Measurements from ENCODE around the gene MLEC. TPM values are rescaled to one million over a fixed set of nuclear protein-coding genes. Genes with fewer than 3 reads are reported as not detected.

Gene MLEC
- total and polyA plus RNA-seq, 9 of the 15 experiments (the other 6 are each of a cell fraction or from before 2014, with no cell fraction given), result 18.5 to 108 (median 57.8) TPM

GRCh38 chr12:120687578-120688289, 785 bp downstream of the MLEC start:
- Histone ChIP-seq H3K9ac (ENCODE audit: insufficient read depth in 1 of 2, low read depth in 2 of 2, low read length in 2 of 2) (peak overlapping the region; percentile 87 to 94), H3K79me2 (ENCODE audit: control insufficient read depth, insufficient read depth, low read length) (peaks cover 57% of the 10 kb centered on the region), H3K27ac (ENCODE audit: extremely low read depth, low read depth, low read length) (peak overlapping the region; percentile 91), H4K20me1 (replicated peaks; ENCODE audit: control insufficient read depth, insufficient read depth, low read length) (peaks cover 19% of the 10 kb centered on the region), H3K27me3 (ENCODE audit: control insufficient read depth in 2 of 2, insufficient read depth in 2 of 2, low read length in 2 of 2) (no peaks in the 10 kb centered on the region), H3K36me3 (ENCODE audit: control insufficient read depth, insufficient read depth, low read length) (peaks cover 20% of the 10 kb centered on the region; the same call in 2 of the 3 replicates), H2AFZ (ENCODE audit: low read depth, low read length) (peak overlapping the region; percentile 50), H3K4me3 (peak overlapping the region; percentile 91), H3K9me3 (replicated peaks; ENCODE audit: control insufficient read depth, insufficient read depth, low read depth, low read length) (no peaks in the 10 kb centered on the region), H3K9me1 (ENCODE audit: control insufficient read depth, insufficient read depth, low read length) (no peaks in the 10 kb centered on the region), H3K4me2 (ENCODE audit: insufficient read depth, low read length) (peak overlapping the region; percentile 92), H3K4me1 (replicated peaks in 1 of 2; ENCODE audit: control insufficient read depth in 2 of 2, insufficient read depth in 2 of 2, low read length in 2 of 2) (peaks cover 17 to 19% of the 10 kb centered on the region in 2 experiments; a peak in 3 of 5 replicates)
- POLR2A ChIA-PET, result interaction anchor here (1.1 to 3.3 kb wide), 5 partner anchors 10 to 90 kb away, joined by 3 to 10 read pairs (median 4); partner anchors contain the start of gene UNC119B
- WGBS (ENCODE audit: insufficient coverage, low coverage, missing lambda C conversion rate), result 1% methylated on average over 30 of the region's 31 CpGs
- ATAC-seq (peak; percentile 4; the same call in 1 of the 3 replicates), DNase-seq (ENCODE audit: extremely low read depth in 1 of 4, low spot score in 3 of 4) (peak; percentile 35 to 61 (median 36)), FAIRE-seq (peak; percentile 56)
- no TSS peak for BruUV-seq (replicated peaks)
- CTCF ChIA-PET (ENCODE audit: low intra/inter-chr PET ratio), result interaction anchor here (0.8 kb wide), 1 partner anchor 105 kb away, joined by 6 read pairs; no protein-coding TSS in a partner anchor
- in situ Hi-C loops (cut with MboI) (no loop called here), intact Hi-C loops (cut with micrococcal nuclease) (loop anchor here (1.0 to 2.0 kb wide), 2 partner anchors 23 to 38 kb away; partner anchors contain the start of gene UNC119B)
- no peak for TF ChIP-seq PRPF4 (IDR thresholded peaks at IDR 0.05; ENCODE audit: insufficient read depth, low read depth, low read length, poor library complexity, severe bottlenecking)
- TF ChIP-seq SREBF2 (CRISPR knock-in tag; IDR thresholded peaks at IDR 0.05), result no peak
- TF ChIP-seq KLF13 (tag; IDR thresholded peaks at IDR 0.05; ENCODE audit: borderline replicate concordance, low read depth), result no peak
- peak in 1 of 2 experiments; percentile 52; a peak in 1 of 4 replicates for TF ChIP-seq ZNF639 (CRISPR knock-in tag; conservative IDR thresholded peaks at IDR 0.05 in 1 of 2, IDR thresholded peaks at IDR 0.05 in 1 of 2)
- no peak for TF ChIP-seq MBD2 (IDR thresholded peaks at IDR 0.05; ENCODE audit: borderline replicate concordance, low read depth)
- TF ChIP-seq RAD51 (IDR thresholded peaks at IDR 0.05; ENCODE audit: borderline replicate concordance, low read depth), result no peak
- TF ChIP-seq ARID3A (IDR thresholded peaks at IDR 0.05; ENCODE audit: borderline replicate concordance, low read depth, low read length), result no peak
- TF ChIP-seq SAP30 (IDR thresholded peaks at IDR 0.05; ENCODE audit: borderline replicate concordance, insufficient read depth, low read depth, low read length, poor library complexity, severe bottlenecking), result peak; percentile 17
- no peak for TF ChIP-seq E2F8 (IDR thresholded peaks at IDR 0.05; ENCODE audit: low read depth, partially characterized antibody)
- TF ChIP-seq NR2F6 (CRISPR knock-in tag; IDR thresholded peaks at IDR 0.05), result no peak
- peak; percentile 78 for TF ChIP-seq ZBTB7A (IDR thresholded peaks at IDR 0.05; ENCODE audit: borderline replicate concordance, control insufficient read depth, low read depth, low read length)
- TF ChIP-seq XRCC5 (IDR thresholded peaks at IDR 0.05; ENCODE audit: low read depth, low read length), result no peak
